Sigmoid colon (tissue), 4 donors: Measurements from ENCODE around the gene PHLPP1.

ENCODE experiments used
- EP300 ChIP-seq, 4 donors: sonication (generic); formaldehyde crosslinking; IDR thresholded peaks; one replicate each; pipeline ENCODE4 v1.6.1; 2017; ENCODE audit warnings: antibody characterized with exemption in 4 of 4
- POLR2A ChIP-seq, 2 donors: fragments of 450-650 bp; IDR thresholded peaks; one replicate each; pipeline ENCODE4 v1.6.1; 2016; ENCODE audit warnings: antibody characterized with exemption in 2 of 2, mild to moderate bottlenecking in 2 of 2, moderate library complexity in 2 of 2
- POLR2AphosphoS5 ChIP-seq, 4 donors: sonication (generic); formaldehyde crosslinking; IDR thresholded peaks; one replicate each; pipeline ENCODE4 v1.6.1; 2017; ENCODE audit warnings: antibody characterized with exemption in 4 of 4
- TF ChIP-seq, protein P1 (sequence below), 4 experiments: fragments of 450-650 bp in 3 of 4; fragments of 200-600 bp in 1 of 4; IDR thresholded peaks; one replicate each; pipeline ENCODE4 v1.5.1; 2016 to 2019; ENCODE audit warnings: antibody characterized with exemption in 4 of 4, mild to moderate bottlenecking in 3 of 4, moderate library complexity in 2 of 4

DNA sequence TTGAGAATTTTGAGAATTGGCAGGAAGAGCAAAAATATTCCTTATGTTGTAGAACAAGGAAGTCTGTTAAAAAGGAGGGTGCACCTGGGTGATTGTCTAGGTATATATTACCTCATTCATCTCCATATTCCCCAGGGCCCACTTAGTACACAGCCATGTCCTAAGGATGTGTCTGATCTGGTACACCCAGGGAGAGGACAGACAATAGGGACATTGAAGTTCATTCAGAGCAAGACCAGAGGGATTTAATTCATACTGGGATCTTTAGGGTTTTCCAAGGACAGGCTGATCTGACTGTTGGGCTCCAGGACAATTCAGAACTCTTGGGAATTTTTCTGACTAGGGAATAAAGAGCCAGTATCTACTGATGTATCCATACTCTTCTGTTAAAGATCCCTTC is 112.1 kb downstream of the PHLPP1 start:
- TF ChIP-seq, protein P1, sequence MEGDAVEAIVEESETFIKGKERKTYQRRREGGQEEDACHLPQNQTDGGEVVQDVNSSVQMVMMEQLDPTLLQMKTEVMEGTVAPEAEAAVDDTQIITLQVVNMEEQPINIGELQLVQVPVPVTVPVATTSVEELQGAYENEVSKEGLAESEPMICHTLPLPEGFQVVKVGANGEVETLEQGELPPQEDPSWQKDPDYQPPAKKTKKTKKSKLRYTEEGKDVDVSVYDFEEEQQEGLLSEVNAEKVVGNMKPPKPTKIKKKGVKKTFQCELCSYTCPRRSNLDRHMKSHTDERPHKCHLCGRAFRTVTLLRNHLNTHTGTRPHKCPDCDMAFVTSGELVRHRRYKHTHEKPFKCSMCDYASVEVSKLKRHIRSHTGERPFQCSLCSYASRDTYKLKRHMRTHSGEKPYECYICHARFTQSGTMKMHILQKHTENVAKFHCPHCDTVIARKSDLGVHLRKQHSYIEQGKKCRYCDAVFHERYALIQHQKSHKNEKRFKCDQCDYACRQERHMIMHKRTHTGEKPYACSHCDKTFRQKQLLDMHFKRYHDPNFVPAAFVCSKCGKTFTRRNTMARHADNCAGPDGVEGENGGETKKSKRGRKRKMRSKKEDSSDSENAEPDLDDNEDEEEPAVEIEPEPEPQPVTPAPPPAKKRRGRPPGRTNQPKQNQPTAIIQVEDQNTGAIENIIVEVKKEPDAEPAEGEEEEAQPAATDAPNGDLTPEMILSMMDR (IDR thresholded peaks at IDR 0.05), result no peak
- TF ChIP-seq POLR2A (IDR thresholded peaks at IDR 0.05) (no peak), POLR2AphosphoS5 (IDR thresholded peaks at IDR 0.05) (no peak), EP300 (IDR thresholded peaks at IDR 0.05) (no peak)
